Stimulated activated memory B cell treated with anti-CD40 and anti-IgM and Interleukin-4, amounts not matched to agents 10 μg/mL and 1 μg/mL and 100 μg/mL, for 72 hours (primary cell): ENCODE measurements around the gene CCL25.

Experiments used
- ATAC-seq: fragments of 150-1000 bp; cut with Tn5 transposase; 2 replicates; pipeline ENCODE4 v1.10.0; 2021
- H3K27ac Mint-ChIP-seq: one replicate; pipeline ENCODE4 v1.8.0; 2022; ENCODE audit warnings: mild to moderate bottlenecking, mixed read lengths
- H3K27me3 Mint-ChIP-seq: one replicate; pipeline ENCODE4 v1.8.0; 2022; ENCODE audit warnings: mixed read lengths
- H3K36me3 Mint-ChIP-seq: one replicate; pipeline ENCODE4 v1.8.0; 2022; ENCODE audit warnings: mixed read lengths
- H3K4me1 Mint-ChIP-seq: one replicate; pipeline ENCODE4 v1.8.0; 2022; ENCODE audit warnings: mixed read lengths
- H3K4me3 Mint-ChIP-seq: one replicate; pipeline ENCODE4 v1.8.0; 2022; ENCODE audit warnings: mild to moderate bottlenecking, moderate library complexity, mixed read lengths
- H3K9me3 Mint-ChIP-seq: one replicate; pipeline ENCODE4 v1.8.0; 2022; ENCODE audit warnings: mixed read lengths

Gene CCL25

DNA sequence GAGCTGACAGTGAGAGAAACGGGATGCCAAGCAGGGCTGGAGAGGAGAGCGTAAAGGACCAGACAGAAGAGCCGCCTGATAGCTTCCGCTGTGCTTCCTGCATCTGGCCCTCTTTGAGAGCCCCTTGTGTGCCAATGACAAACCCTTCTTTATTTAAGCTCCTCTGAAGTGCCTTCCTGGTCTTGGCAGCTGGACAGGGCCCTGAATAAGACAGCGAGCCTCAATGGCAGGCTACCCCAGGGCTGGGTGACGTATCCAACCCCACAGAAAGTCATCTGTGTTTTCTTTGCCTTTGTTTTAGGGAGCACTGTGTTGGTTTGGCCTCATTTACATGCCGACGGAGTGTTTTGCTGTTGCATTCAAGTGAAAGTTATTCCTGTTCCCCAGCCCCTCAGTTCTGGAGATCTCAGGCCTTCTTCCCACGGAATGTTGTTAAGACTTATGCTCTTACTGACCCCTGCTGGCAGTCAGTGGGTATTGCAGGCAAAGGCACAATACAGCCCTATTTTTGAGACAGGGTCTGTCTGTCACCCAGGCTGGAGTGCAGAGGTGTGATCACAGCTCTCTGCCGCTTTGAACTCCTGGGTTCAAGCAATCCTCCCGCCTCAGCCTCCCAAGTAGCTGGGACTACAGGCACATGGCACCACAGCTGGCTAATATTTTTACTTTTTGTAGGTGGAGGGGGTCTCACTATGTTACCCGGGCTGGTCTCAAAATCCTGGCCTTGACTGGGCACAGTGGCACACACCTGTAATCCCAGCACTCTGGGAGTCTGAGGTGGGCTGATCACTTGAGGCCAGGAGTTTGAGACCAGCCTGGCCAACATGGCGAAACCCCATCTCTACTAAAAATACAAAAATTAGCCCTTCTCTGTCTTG, 16.8 kb downstream of the CCL25 start:
- H3K27ac Mint-ChIP-seq, result no peak overlapping the region
- peaks cover 7% of the 10 kb centered on the region for H3K36me3 Mint-ChIP-seq
- no peak overlapping the region for H3K4me3 Mint-ChIP-seq
- H3K27me3 Mint-ChIP-seq, result peaks cover 34% of the 10 kb centered on the region
- peaks cover 19% of the 10 kb centered on the region for H3K9me3 Mint-ChIP-seq
- no peak for ATAC-seq
- no peaks in the 10 kb centered on the region for H3K4me1 Mint-ChIP-seq

GRCh38 chr19:8071912-8072311, 19.4 kb downstream of the CCL25 start:
- Mint-ChIP-seq H3K36me3 (peaks cover 7% of the 10 kb centered on the region), H3K4me3 (no peak overlapping the region), H3K4me1 (no peaks in the 10 kb centered on the region), H3K9me3 (peaks cover 21% of the 10 kb centered on the region), H3K27me3 (peaks cover 42% of the 10 kb centered on the region), H3K27ac (no peak overlapping the region)
- ATAC-seq, result no peak

DNA sequence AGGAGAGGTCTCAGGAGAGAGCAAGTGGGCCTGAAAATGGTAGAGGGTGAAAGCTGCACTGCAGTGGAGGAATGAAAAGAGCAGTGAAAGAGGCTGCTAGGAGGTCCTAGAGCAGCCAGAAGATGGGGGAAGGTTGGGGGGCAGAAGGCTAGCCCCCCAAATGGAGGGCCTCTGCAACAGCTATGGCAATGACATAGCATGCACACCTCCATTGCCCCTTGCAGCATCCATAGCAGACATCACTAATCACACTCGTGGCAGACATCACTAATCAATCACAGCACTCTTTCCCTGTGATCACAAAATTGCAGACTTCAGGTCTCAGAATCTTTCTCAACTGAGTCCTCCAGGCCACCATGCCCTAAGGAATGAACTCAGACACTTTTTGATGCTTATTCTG, 21.9 kb downstream of the CCL25 start:
- peaks cover 33% of the 10 kb centered on the region for H3K27me3 Mint-ChIP-seq
- H3K27ac Mint-ChIP-seq, result no peak overlapping the region
- H3K4me3 Mint-ChIP-seq, result no peak overlapping the region
- H3K9me3 Mint-ChIP-seq, result peaks cover 15% of the 10 kb centered on the region
- H3K36me3 Mint-ChIP-seq, result peaks cover 7% of the 10 kb centered on the region
- H3K4me1 Mint-ChIP-seq, result no peaks in the 10 kb centered on the region
- ATAC-seq, result no peak

DNA sequence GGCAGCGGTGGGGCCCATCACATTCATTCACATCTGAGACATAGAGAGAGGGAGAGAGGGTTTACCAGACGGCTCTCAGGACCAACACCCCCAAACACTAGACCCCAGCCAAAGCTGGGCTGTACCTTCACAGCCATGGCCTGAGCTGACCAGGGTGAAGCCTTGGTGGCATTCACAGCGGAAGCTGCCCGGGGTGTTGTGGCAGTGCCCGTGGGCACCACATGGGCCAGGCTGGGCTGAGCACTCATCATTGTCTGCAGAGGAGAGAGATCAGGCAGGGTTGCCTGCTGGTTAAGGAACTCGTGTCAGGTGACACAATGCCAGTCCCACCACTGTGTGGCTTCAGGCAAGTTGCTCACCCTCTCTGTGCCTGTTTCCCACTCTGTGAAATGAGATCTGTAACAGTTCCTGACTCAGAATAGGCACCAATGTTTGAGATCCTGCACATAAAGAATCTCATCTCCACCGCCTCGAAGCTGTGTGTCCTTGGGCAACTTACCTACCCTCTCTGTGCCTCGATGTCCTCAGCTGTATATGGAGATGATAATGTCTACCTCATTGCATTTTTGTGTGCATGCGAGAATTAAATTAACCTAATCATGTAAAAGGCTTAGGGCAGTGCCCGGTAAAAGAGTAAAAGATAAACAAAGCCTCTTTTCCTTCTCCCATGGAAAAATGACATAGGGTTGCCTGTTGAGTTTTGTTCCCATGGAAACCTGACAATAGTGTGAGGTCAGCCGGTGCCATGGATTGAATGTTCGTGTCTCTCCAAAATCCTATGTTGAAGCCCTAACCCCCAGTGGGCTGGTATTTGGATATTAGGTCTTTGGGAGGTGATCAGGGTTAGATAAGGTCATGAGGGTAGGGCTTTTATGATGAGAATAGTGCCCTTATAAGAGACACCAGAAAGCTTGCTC, 22.9 kb downstream of the CCL25 start:
- no peaks in the 10 kb centered on the region for H3K36me3 Mint-ChIP-seq
- H3K27me3 Mint-ChIP-seq, result peaks cover 27% of the 10 kb centered on the region
- no peaks in the 10 kb centered on the region for H3K4me1 Mint-ChIP-seq
- no peak for ATAC-seq
- H3K27ac Mint-ChIP-seq, result no peak overlapping the region
- peaks cover 8% of the 10 kb centered on the region for H3K9me3 Mint-ChIP-seq
- H3K4me3 Mint-ChIP-seq, result no peak overlapping the region

- H3K4me1 Mint-ChIP-seq, result no peaks in the 10 kb centered on the region
- no peak overlapping the region for H3K4me3 Mint-ChIP-seq
- no peak for ATAC-seq
- H3K27me3 Mint-ChIP-seq, result peaks cover 38% of the 10 kb centered on the region
- no peaks in the 10 kb centered on the region for H3K36me3 Mint-ChIP-seq
- H3K27ac Mint-ChIP-seq, result no peak overlapping the region
- peaks cover 5% of the 10 kb centered on the region for H3K9me3 Mint-ChIP-seq
Measured at GRCh38 chr19:8079988-8080387, 27.4 kb downstream of the CCL25 start.

- peaks cover 5% of the 10 kb centered on the region for H3K9me3 Mint-ChIP-seq
- H3K4me3 Mint-ChIP-seq, result no peak overlapping the region
- no peaks in the 10 kb centered on the region for H3K4me1 Mint-ChIP-seq
- H3K27me3 Mint-ChIP-seq, result peaks cover 43% of the 10 kb centered on the region
- no peaks in the 10 kb centered on the region for H3K36me3 Mint-ChIP-seq
- no peak for ATAC-seq
- no peak overlapping the region for H3K27ac Mint-ChIP-seq
Measured at GRCh38 chr19:8080832-8081231, 28.3 kb downstream of the CCL25 start.

DNA sequence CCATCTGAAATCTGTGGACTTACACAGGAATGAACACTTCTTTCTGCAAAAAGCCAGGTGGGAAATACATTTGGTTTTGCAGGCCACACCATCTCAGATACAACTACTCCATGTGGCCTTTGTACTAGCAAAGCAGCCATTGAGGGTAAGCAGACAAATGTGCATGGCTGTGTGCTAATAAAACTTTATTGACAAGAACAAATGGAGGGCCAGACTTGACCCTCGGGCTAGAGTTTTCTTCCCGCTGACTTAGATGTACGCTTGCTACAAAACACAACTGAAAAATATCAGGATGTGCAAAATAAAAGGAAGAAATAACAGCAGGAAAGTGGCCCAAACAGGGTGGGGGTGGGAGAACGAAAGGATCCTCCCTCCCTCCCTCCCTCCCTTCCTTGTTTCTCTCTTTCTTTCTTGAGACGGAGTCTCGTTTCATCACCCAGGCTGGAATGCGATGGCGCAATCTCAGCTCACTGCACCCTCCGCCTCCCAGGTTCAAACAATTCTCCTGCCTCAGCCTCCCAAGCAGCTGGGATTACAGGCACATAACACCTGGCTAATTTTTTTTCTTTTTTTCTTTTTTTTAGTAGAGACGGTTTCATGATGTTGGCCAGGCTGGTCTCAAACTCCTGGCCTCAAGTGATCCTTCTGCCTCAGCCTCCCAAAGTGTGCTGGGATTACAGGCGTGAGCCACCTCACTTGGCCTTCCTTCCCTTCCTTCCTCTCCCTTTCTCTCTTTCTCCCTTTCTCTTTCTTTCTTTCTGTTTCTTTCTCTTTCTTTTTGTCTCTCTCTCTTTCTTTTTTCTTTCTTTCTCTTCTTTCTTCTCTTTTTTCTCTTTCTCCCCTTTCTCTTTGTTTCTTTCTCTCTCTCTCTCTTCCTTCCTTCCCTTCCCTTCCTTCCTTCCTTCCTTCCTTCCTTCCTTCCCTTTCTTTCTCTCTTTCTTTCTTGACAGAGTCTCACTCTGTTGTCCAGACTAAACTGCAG, 29.3 kb downstream of the CCL25 start:
- Mint-ChIP-seq H3K9me3 (peaks cover 5% of the 10 kb centered on the region), H3K27ac (no peak overlapping the region), H3K4me1 (no peaks in the 10 kb centered on the region), H3K27me3 (peaks cover 41% of the 10 kb centered on the region), H3K4me3 (no peak overlapping the region), H3K36me3 (no peaks in the 10 kb centered on the region)
- ATAC-seq, result no peak

- no peak overlapping the region for H3K4me3 Mint-ChIP-seq
- H3K27ac Mint-ChIP-seq, result no peak overlapping the region
- no peaks in the 10 kb centered on the region for H3K4me1 Mint-ChIP-seq
Measured at GRCh38 chr19:8083141-8083540, 30.6 kb downstream of the CCL25 start.

DNA sequence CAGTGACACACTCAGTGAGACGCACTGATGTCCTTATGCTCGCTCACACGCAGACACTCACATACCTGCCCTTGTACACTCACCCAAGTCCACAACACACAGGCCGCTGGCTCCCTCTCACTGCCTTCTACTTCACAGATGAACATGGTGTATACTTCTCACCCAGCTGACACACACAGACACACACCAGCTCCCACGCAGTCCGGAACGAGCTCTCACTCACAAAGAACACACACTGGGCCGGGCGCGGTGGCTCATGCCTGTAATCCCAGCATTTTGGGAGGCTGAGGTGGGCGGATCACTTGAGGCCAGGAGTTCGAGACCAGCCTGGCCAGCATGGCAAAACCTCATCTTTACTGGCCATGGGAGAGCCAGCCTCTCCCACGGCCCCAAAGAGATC, 31.6 kb downstream of the CCL25 start:
- H3K36me3 Mint-ChIP-seq, result no peaks in the 10 kb centered on the region
- no peak overlapping the region for H3K4me3 Mint-ChIP-seq
- ATAC-seq, result no peak
- no peaks in the 10 kb centered on the region for H3K4me1 Mint-ChIP-seq
- no peak overlapping the region for H3K27ac Mint-ChIP-seq
- H3K27me3 Mint-ChIP-seq, result peaks cover 41% of the 10 kb centered on the region
- H3K9me3 Mint-ChIP-seq, result peaks cover 5% of the 10 kb centered on the region

More at GRCh38 chr19:8083141-8083540, 30.6 kb downstream of the CCL25 start:
- H3K9me3 Mint-ChIP-seq, result peaks cover 5% of the 10 kb centered on the region
- ATAC-seq, result no peak
- no peaks in the 10 kb centered on the region for H3K36me3 Mint-ChIP-seq
- H3K27me3 Mint-ChIP-seq, result peaks cover 41% of the 10 kb centered on the region

GRCh38 chr19:8085598-8086408, 33.2 kb downstream of the CCL25 start:
- no peak for ATAC-seq
- no peak overlapping the region for H3K27ac Mint-ChIP-seq
- H3K27me3 Mint-ChIP-seq, result peaks cover 41% of the 10 kb centered on the region
- no peaks in the 10 kb centered on the region for H3K36me3 Mint-ChIP-seq
- H3K4me1 Mint-ChIP-seq, result no peaks in the 10 kb centered on the region
- H3K4me3 Mint-ChIP-seq, result no peak overlapping the region
- peaks cover 10% of the 10 kb centered on the region for H3K9me3 Mint-ChIP-seq

GRCh38 chr19:8086849-8087248, 34.3 kb downstream of the CCL25 start:
- Mint-ChIP-seq H3K4me1 (no peaks in the 10 kb centered on the region), H3K9me3 (peaks cover 10% of the 10 kb centered on the region), H3K27ac (no peak overlapping the region), H3K36me3 (no peaks in the 10 kb centered on the region), H3K27me3 (peaks cover 39% of the 10 kb centered on the region), H3K4me3 (no peak overlapping the region)
- no peak for ATAC-seq

- peaks cover 29% of the 10 kb centered on the region for H3K27me3 Mint-ChIP-seq
- H3K4me1 Mint-ChIP-seq, result no peaks in the 10 kb centered on the region
- no peak overlapping the region for H3K27ac Mint-ChIP-seq
- no peaks in the 10 kb centered on the region for H3K36me3 Mint-ChIP-seq
- peaks cover 5% of the 10 kb centered on the region for H3K9me3 Mint-ChIP-seq
- no peak for ATAC-seq
- no peak overlapping the region for H3K4me3 Mint-ChIP-seq
Measured at GRCh38 chr19:8087876-8088275, 35.3 kb downstream of the CCL25 start.

GRCh38 chr19:8088752-8089663, 36.4 kb downstream of the CCL25 start:
- Mint-ChIP-seq H3K4me3 (no peak overlapping the region), H3K4me1 (no peaks in the 10 kb centered on the region), H3K9me3 (peaks cover 8% of the 10 kb centered on the region), H3K27ac (no peak overlapping the region), H3K36me3 (no peaks in the 10 kb centered on the region), H3K27me3 (peaks cover 17% of the 10 kb centered on the region)
- no peak for ATAC-seq
